SKM-1 (cell line): Measurements from ENCODE around the gene TMPRSS3.

Source experiments
- DNase-seq: peaks from one replicate; lab custom pipeline; 2025; ENCODE audit not compliant: unreplicated experiment; lab: John Stamatoyannopoulos, UW

Gene TMPRSS3

DNA sequence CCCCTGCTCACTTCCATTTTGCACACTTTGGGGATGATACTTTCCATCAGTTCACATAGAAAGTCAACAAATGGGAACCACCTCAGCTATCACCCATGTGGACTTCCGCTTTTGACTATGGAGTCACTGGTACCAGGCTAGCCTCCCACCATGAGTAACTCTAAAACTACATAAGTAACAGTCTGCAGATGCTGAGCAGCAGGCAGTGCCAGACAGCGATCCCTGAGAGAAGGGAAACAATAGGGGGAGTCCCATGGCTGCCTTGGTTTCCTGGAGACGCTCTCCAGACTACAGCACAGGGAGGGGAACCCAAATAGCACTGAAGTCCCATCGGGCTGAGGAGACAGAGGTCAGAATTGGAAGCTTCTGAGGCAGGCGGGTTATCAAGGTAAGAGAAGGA is 42.2 kb downstream of the TMPRSS3 start:
- no peak for DNase-seq

DNA sequence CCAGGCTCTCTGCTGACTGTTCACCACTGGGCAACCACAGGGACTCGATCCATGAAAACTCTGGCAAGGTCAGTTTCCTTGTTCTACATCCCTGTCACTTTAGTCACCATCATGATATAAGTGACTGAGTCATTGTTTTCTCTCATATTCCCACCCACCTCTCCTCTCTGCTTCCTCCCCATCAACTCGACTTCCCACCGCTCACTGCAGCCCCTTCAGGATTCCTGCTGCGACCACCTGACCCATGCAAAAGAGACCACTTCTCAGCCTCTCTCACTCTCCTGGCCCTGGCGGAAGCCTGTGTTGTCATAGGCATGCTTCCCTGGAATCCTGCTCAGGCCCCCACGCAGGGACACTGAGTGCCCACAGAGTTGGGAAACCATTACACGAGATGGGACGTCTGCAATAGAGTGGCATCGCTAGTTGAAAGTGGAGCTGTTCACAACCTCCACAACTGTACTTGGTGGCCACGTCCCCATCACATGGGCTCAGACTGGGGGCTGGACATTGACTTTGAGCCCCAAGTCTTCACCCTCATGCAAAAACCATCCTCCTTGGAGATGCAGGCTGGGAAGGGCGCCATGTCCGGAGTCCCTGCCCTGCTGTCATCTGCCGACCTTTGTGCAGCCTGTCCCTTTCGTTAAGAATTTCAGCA is 43.3 kb downstream of the TMPRSS3 start:
- no peak for DNase-seq

DNA sequence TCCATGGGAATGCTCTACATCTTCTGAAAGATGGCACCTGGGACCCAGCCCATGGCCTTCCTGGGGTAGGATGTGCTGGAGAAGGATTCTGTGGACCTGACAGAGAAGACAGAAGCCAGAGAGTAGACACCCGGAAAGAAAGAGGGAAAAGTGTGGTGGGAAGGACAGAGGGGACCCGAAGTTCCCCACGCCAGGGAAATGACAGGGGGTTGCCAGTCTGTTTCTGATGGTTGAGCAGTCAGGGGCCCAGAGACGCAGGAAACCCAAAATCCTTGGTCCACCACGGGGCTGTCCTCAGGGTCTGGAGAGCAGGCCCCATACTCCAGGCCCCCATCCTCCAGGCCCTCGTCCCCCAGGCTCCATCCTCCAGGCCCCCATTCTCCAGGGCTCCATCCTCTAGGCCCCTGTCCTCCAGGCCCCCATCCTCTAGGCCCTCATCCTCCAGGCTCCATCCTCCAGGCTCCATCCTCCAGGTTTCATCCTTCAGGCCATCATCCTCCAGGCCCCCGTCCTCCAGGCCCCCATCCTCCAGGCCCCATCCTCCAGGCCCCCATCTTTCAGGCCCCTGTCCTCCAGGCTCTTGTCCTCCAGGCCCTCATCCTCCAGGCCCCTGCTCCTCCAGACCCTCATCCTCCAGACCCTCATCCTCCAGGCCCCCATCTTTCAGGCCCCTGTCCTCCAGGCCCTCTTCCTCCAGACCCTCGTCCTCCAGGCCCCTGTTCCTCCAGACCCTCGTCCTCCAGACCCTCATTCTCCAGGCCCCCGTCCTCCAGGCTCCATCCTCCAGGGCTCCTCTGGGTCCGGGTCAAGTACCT is 44.0 kb downstream of the TMPRSS3 start:
- no peak for DNase-seq

DNA sequence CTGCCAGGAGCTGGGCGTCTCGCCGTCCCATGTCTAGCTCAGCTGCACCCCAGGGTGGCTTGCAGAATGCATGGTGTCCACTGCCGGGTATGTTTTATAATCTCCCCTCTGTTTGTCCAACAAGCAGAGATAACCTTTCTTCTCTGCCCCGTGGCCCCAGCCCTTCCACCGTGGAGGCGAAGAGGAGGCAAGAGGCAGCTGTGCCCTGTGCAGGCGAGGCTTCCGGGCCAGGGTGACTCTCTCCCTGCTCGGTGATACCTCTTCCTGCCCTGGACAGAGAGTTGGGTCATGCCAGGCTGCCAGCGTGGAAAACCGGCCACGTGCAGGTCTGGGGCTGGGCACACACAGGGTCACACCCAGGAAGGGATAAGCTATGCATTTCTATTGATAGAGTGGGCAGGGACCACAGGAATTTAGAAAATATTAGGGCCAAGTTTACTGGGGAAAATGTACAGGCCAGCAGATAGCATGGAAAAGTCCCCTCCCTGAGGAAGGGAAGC is 44.9 kb downstream of the TMPRSS3 start, which contains the start of gene TFF2:
Gene TFF2 (minus strand): TSS at position 68 of the 500 bp plus-strand sequence. CDS start 37 bp downstream, at position 31.
- DNase-seq = no peak

DNA sequence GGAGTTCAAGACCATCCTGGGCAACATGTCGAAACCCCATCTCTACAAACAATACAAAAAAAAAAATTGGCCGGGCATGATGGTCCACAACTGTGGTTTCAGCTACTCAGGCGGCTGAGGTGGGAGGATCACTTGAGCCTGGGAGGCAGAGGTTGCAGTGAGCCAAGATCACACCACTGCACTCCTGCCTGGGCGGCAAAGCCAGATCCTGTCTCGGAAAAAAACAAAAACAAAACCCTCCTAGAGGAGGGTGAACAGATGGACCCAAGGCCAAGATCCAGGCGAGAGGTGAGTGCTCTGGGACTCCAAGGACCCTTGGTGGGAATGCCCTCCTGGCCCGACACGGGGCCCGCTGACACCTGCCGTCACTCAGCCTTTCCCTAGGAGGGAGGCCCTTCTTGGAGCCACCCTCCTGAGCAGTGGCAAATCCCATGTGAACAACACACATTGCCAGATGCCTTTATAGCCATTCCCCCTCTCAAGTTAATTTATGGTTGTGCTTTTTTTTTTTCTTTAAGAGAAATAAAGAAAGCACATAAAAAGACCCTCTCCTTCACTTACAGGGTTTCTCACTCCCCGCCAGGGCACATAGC is 45.4 kb downstream of the TMPRSS3 start:
- DNase-seq = no peak

DNA sequence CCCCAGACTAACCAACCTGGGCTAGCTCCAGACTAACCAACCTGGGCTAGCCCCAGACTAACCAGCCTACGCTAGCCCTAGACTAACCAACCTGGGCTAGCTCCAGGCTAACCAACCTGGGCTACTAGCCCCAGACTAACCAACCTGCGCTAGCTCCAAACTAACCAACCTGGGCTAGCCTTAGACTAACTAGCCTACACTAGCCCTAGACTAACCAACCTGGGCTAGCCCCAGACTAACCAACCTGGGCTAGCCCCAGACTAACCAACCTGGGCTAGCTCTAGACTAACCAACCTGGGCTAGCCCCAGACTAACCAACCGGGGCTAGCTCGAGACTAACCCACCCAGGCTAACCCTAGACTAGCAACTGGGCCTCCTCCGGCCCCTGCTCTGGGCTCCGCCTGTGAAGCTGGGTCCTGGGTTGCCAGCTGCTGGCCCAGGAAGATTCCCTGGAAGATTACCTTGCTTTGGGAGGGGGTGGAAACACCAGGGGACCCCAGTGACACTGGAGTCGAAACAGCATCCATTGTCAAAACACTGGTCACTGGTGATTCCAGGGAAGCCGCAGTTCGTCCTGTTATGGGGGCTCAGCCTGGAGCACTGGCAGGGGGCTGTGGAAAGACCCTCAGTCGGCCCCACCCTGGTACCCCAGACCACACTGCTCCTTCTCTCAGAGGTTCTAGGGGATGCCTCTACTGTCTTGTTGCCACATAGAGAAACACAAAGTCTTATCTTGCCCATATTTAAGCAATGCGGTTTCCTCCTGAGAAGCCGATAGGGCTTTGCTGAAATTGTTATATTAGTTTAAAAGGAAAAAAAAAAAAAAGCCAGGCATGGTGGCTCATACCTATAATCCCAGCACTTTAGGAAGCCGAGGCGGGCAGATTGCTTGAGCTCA is 46.2 kb downstream of the TMPRSS3 start:
- no peak for DNase-seq

DNA sequence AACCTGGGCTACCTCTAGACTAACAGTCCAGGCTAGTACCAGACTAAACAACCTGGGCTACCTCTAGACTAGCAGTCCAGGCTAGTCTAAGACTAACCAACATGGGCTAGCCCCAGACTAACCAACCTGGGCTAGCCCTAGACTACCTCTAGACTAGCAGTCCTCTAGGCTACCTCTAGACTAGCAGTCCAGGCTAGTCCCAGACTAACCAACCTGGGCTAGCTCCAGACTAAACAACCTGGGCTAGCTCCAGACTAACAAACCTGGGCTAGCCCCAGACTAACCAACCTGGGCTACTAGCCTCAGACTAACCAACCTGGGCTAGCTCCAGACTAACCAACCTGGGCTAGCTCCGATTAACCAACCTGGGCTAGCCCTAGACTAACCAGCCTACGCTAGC is 47.1 kb downstream of the TMPRSS3 start:
- no peak for DNase-seq

DNA sequence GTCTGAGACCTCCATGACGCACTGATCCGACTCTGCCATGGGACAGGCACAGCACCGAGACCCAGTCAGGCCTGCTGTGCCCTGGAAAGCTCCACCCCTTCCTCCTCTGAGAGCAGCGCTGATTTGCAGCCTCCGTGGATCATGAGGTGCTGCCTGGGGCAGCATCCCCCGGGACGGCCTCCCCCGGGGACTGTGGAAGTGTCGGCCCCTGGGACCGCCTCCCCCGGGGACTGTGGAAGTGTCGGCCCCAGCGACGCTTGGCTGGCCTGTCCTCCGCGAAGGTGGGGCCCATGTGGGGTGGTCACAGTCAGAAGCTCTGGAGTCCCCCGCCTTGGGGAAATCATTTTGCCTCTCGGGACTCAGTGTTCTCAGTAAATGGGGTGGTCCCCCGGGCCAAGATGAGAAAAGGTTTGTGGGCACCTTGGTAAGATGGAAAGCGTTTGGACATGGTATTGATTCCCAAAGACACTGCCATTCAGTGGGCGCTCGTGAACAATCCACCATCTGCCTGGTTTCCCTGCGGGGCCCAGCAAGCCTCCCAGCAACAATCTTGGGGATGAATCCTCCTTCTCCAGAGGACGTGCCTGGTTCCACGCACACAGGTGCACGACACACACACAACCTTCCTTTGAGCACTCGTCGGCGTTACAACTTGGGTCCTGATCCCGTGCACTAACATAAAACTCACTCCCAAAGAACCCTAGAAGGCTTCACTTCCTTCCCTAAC is 48.1 kb downstream of the TMPRSS3 start:
- DNase-seq = no peak

DNA sequence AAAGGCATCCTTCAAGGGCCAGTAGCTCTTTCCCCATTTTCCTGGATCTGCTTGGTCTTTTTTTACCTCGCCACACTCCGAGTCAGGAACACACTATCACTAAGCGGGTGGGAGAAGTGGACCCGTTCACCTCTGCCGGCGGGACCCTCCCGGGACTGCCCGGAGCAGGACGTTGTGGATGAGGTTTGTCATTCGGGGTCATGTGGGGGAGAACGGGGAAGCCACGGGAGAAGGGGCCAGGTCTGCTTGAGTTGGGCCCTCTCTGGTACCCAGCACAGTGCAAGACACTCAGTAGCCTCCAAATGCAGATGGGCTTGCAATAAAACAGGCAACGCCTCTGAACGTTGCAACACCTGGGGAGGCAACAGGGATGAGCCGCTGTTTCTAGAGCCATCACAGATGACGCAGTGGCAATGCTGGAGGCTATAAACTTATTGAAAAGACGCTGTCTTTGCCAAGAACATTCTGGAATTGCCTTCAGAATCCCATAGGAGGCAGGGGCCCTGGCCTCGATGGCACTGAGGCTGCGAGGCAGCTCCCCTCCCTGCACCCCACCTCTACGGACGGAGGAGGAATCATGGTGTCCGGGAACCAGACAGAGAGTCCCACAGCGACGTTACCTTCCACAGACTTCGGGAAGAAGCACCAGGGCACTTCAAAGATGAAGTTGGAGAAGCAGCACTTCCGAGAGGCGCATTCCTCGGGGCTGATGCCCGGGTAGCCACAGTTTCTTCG is 48.8 kb downstream of the TMPRSS3 start:
- no peak for DNase-seq

DNA sequence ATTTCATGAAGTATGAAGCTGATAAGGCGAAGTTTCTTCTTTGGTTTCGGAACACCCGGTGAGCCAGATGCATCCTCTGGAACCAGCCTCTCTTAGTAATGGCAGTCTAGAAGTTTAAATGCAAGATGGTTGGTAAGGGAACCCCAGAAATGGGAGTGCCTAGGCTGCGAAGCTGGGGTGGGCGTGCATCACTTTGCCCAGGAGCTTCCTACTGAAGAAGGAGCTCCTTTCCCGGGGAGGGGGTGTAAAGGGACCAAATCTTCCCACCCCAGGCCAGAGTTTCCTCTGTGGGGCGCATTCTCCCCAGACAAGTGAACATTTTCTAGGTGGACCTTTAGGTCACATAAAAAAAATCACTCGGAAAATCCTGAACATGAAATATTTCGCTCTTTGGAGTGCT is 49.4 kb downstream of the TMPRSS3 start:
- DNase-seq = no peak

DNA sequence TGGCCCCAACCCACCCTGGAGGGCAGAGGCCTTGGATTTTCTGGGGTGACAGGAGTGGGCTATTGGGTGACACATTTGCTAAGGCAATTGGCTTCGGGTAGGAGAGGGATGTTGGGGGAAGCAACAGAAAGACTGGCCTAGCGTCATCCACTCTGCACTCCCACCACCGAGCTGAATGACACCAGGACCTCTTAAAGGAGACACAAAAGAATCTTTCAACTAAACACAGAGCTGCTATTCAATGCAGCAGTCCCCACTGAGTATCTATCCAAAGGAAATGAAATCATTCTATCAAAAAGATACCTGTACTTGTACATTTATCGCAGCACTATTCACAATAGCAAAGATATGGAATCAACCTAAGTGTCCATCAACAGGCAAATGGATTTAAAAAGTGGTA is 51.2 kb downstream of the TMPRSS3 start:
- DNase-seq = no peak

DNA sequence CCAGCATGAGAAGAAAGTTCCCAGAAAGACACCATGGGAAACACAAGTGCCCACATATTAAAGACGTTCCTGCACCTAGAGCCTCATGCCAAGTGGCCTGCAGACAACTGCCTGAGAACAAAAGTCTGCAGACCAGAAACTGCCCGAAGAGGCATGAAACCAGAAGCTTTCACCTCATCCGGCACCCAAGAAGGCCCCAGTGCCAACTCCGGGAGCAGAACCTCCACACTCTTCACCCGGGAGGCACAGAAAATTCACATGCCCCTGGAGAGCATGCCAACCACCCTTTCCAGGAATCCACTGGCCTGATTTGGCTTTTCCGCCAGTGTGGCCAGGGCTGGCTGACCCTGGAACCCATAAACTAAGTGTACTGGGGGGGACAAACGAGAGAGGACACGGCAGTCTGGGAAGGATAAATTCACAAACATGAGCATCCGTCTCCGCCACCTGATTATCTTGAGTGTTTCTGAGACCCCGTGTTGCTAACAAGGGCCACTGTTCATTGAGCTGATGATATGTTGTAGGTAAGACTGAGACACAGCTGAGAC is 51.8 kb downstream of the TMPRSS3 start:
- DNase-seq = no peak

DNA sequence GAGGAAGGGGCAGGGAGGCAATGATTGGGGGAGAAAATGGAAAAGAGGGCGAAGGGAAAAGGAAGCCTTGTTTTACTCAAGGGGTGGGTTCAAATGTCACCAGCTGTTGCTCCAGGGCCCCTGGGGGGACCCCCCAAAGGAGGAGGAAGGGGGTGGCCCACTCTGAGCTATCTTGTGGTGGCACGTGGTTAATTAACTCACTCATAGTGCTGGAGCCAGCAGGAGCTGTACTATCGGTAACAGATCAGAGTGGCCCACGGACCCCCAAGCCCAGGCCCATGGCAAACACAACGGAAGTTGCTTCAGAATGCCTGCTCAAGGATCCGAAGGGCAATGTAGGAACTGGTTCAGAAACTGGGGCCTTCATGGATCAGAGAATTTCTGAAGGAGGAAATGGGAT is 52.3 kb downstream of the TMPRSS3 start:
- DNase-seq = no peak

DNA sequence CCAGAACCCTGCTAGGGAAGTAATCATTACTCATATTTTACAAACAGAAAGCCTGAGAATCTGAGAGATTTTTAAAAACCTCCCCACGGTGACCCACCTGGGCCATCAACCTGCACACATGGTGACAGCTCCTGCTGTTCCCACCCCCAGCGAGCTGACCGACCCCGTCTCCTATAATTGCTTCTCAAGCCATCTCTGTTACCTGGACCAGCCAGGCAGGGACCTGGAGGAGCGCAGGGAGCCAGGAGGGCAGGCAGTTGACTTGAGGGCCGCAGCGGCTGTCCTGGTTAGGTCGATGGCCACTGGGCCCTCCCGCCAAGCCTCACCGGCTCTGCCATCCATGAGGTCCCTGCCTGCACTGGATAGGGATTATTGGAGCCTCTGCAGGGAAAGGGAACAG is 52.8 kb downstream of the TMPRSS3 start:
- no peak for DNase-seq

DNA sequence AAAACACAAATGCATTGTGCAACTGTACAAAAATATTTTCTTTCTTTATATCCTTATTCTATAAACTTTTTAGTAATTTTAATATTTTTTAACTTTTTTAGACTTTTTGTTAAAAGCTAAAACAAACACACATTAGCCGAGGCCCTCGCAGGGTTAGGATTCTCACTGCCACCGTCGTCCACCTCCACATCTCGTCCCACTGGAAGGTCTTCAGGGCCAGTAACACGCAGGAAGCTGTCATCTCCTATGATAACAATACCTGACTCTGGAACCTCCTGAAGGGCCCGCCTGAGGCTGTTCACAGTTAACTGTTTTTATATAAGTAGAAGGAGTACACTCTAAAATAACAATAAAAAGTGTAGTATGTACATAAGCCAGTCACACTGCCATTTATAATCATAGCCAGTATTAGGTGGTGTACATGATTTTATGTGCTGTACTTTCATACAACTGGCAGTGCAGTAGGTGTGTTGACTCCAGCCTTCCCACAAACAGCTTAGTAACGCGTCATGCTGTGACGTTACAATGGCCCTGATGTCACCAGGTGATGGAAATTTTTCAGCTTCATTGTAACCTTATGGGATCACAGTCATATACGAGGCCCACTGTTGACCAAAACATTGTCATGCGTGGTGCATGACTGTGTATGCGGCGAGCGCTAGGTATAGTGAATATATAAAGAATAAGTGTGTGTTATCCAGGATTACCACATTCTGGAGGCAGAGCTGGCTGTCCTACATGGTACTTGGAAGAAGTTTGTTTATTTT is 53.9 kb downstream of the TMPRSS3 start:
- DNase-seq = no peak

DNA sequence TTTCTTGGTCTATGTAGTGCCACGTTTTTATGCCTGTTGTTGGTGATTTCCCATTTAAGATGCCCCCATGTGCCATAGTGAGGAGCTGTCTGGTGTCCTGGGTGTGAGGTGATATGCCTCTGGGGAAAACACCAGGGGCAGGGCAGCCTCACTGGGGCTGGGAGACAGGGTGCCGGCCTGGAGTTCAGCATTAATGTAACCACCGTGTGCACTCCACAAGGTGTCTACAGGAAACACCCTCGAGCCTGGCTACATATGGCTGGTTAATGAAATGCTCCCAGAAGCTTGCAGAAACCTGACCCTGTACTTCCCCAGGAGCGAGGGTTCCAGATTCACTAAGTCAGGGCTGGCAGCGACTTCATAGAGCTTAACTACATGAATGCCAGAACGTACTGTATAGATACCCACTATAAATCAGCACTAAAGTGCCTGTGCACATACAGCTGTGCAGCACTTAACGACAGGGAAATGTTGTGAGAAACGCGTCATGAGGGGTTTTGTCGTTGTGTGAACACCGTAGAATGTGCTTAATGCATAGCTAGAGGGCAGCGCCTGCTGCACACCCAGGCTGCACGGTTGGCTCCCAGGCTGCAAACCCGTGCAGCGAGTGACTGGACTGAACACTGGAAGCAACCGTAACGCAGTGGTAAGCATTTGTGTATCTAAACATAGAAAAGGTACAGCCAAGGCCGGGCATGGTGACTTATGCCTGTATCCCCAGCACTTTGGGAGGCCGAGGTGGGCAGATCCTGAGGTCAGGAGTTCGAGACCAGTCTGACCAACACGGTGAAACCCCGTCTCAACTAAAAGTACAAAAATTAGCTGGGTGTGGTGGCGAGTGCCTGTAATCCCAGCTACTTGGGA is 55.4 kb downstream of the TMPRSS3 start:
- no peak for DNase-seq
